HCT116 (cell line): ENCODE data around the gene MND1. TPM values are rescaled to one million over a fixed set of nuclear protein-coding genes. Genes with fewer than 3 reads are reported as not detected.

Source experiments
- ATAC-seq: fragments of 200-7000 bp; cut with Tn5 transposase; 2 replicates; pipeline ENCODE4 v1.9.1; 2020; ENCODE audit warnings: mild to moderate bottlenecking, moderate library complexity
- BruUV-seq: library from RNA; stranded (reverse); fragments of 400-500 nt; replicated peaks from 2 replicates; lab custom pipeline; 2021; lab: Mats Ljungman, UMichigan
- CTCF ChIA-PET: fragments of 300-600 bp; sonication (Branson Sonifier 250); formaldehyde crosslinking; loops from one replicate; lab custom pipeline; 2021; ENCODE audit warnings: antibody characterized with exemption; lab: Charles Lee
- POLR2A ChIA-PET: fragments of 300-600, 350-600 bp; sonication (Branson Sonifier 250); formaldehyde crosslinking; loops from one replicate; lab custom pipeline; 2021; ENCODE audit warnings: antibody characterized with exemption; lab: Charles Lee
- RAD21 ChIA-PET, 2 experiments: fragments of 300-600 bp; sonication (Branson Sonifier 250); formaldehyde crosslinking; loops; one replicate each; lab custom pipeline; 2023; ENCODE audit warnings: low total read pairs in 2 of 2; ENCODE audit not compliant: uncharacterized antibody in 2 of 2, unreplicated experiment in 2 of 2, low non-redundant PET in 1 of 2; lab: Charles Lee
- DNase-seq: peaks from one replicate; pipeline ENCODE4 v3.0.0-alpha.2; 2010; ENCODE audit warnings: low read depth, low spot score
- H2AFZ ChIP-seq: fragments of 200-600 bp; shearing (Covaris generic), sonication (generic); 2 replicates; pipeline ENCODE4 v1.6.1; 2017; ENCODE audit warnings: low read depth, mixed run types, mixed read lengths, antibody characterized with exemption, low read length; ENCODE audit not compliant: poor library complexity, severe bottlenecking
- H3K27ac ChIP-seq: 2 replicates; pipeline ENCODE4 v1.5.1; 2012; ENCODE audit warnings: low read depth, low read length
- H3K27me3 ChIP-seq: fragments of 200-600 bp; sonication (generic); 2 replicates; pipeline ENCODE4 v1.6.1; 2016; ENCODE audit warnings: mixed run types, low read length, mixed read lengths; ENCODE audit not compliant: insufficient read depth
- H3K36me3 ChIP-seq, 2 experiments: fragments of 200-500 bp in 1 of 2; fragments of 200-600 bp in 1 of 2; sonication (Bioruptor generic) in 1 of 2; sonication (generic) in 1 of 2; 2 replicates each; pipeline versions ENCODE4 v1.5.1 to v1.6.1; 2014 to 2016; ENCODE audit warnings: low read length in 2 of 2, inconsistent platforms in 1 of 2, mixed read lengths in 1 of 2, mixed run types in 1 of 2; ENCODE audit not compliant: insufficient read depth in 2 of 2, control insufficient read depth in 1 of 2
- H3K4me1 ChIP-seq, 2 experiments: fragments of 200-600 bp in 1 of 2; sonication (generic) in 1 of 2; 2 replicates each; pipeline versions ENCODE4 v1.5.1 to v1.6.1; 2012 to 2017; ENCODE audit warnings: low read length in 2 of 2, inconsistent platforms in 1 of 2, mild to moderate bottlenecking in 1 of 2, mixed read lengths in 1 of 2, mixed run types in 1 of 2, moderate library complexity in 1 of 2; ENCODE audit not compliant: insufficient read depth in 2 of 2, control insufficient read depth in 1 of 2
- H3K4me2 ChIP-seq: fragments of 200-600 bp; sonication (generic); 2 replicates; pipeline ENCODE4 v1.6.1; 2017; ENCODE audit warnings: mixed run types, low read length, mixed read lengths
- H3K4me3 ChIP-seq, 2 experiments: fragments of 200-600 bp in 1 of 2; sonication (generic) in 1 of 2; replicated peaks in 1 of 2; 2 replicates each; pipeline ENCODE4 v1.5.1; 2011 to 2016; ENCODE audit warnings: low read length in 2 of 2, control low read depth in 1 of 2, low read depth in 1 of 2, mild to moderate bottlenecking in 1 of 2, mixed read lengths in 1 of 2, mixed run types in 1 of 2
- H3K79me2 ChIP-seq: fragments of 200-600 bp; sonication (generic); 2 replicates; pipeline ENCODE4 v1.6.1; 2017; ENCODE audit warnings: mild to moderate bottlenecking, mixed run types, low read length, moderate library complexity, mixed read lengths; ENCODE audit not compliant: insufficient read depth
- H3K9ac ChIP-seq: fragments of 200-600 bp; sonication (generic); 2 replicates; pipeline ENCODE4 v1.6.1; 2016; ENCODE audit warnings: low read length, mixed read lengths
- H3K9me2 ChIP-seq: fragments of 200-600 bp; sonication (generic), shearing (Covaris generic); 2 replicates; pipeline ENCODE4 v1.6.1; 2017; ENCODE audit warnings: mixed run types, mild to moderate bottlenecking, moderate library complexity; ENCODE audit not compliant: insufficient read depth
- H3K9me3 ChIP-seq, 2 experiments: fragments of 200-500 bp in 1 of 2; fragments of 200-600 bp in 1 of 2; sonication (Bioruptor generic) in 1 of 2; sonication (generic) in 1 of 2; 2 replicates each; pipeline ENCODE4 v1.6.1; 2014 to 2017; ENCODE audit warnings: low read length in 2 of 2, mixed read lengths in 2 of 2, inconsistent platforms in 1 of 2, low read depth in 1 of 2, mild to moderate bottlenecking in 1 of 2, mixed run types in 1 of 2, moderate library complexity in 1 of 2; ENCODE audit not compliant: control insufficient read depth in 1 of 2, insufficient read depth in 1 of 2
- H4K20me1 ChIP-seq: fragments of 200-600 bp; sonication (generic), shearing (Covaris generic); 2 replicates; pipeline ENCODE4 v1.6.1; 2017; ENCODE audit warnings: mixed run types, mild to moderate bottlenecking, moderate library complexity; ENCODE audit not compliant: insufficient read depth
- CTCF ChIP-seq, 3 experiments: fragments of 200-600 bp in 1 of 3; sonication (generic) in 1 of 3; IDR thresholded peaks in 2 of 3; conservative IDR thresholded peaks in 1 of 3; 2 replicates each; pipeline ENCODE4 v1.5.1; 2012 to 2017; ENCODE audit warnings: low read depth in 2 of 3, low read length in 2 of 3, antibody characterized with exemption in 1 of 3, borderline replicate concordance in 1 of 3, control low read depth in 1 of 3, mild to moderate bottlenecking in 1 of 3, mixed read lengths in 1 of 3, mixed run types in 1 of 3, moderate library complexity in 1 of 3; ENCODE audit not compliant: insufficient read depth in 1 of 3
- ELF1 ChIP-seq: IDR thresholded peaks from 2 replicates; pipeline ENCODE4 v1.6.1; 2012; ENCODE audit warnings: low read depth, borderline replicate concordance
- EZH2 ChIP-seq: fragments of 200-600 bp; sonication (generic); IDR thresholded peaks from 2 replicates; pipeline ENCODE4 v1.6.1; 2017; ENCODE audit warnings: antibody characterized with exemption, mixed run types
- EZH2phosphoT487 ChIP-seq: fragments of 200-600 bp; IDR thresholded peaks from 2 replicates; pipeline ENCODE4 v1.6.1; 2018; ENCODE audit warnings: antibody characterized with exemption, borderline replicate concordance
- REST ChIP-seq: IDR thresholded peaks from 2 replicates; pipeline ENCODE4 v1.6.1; 2012; ENCODE audit warnings: low read depth
- SIN3A ChIP-seq: IDR thresholded peaks from 2 replicates; pipeline ENCODE4 v1.6.1; 2012; ENCODE audit warnings: low read depth
- SP1 ChIP-seq: IDR thresholded peaks from 2 replicates; pipeline ENCODE4 v1.6.1; 2012; ENCODE audit warnings: low read depth
- YY1 ChIP-seq: IDR thresholded peaks from 2 replicates; pipeline ENCODE4 v1.6.1; 2011; ENCODE audit warnings: low read length, low read depth, moderate library complexity, mild to moderate bottlenecking; ENCODE audit not compliant: insufficient replicate concordance; ENCODE audit errors: extremely low read depth
- intact Hi-C: fragments of 100-400 bp; cut with micrococcal nuclease; formaldehyde crosslinking; loops from 2 replicates; pipeline ENCODE4 v1.10.0; 2022
- total RNA-seq: library from RNA; stranded (reverse); gene quantifications from one replicate; pipeline ENCODE4 v1.2.1, GENCODE V29; 2021; ENCODE audit not compliant: unreplicated experiment

Gene MND1
- total RNA-seq, 1 experiment from 2014 or later, result 29.9 TPM

GRCh38 chr4:153448003-153448731 lies 103.7 kb downstream of the MND1 start:
- ChIA-PET CTCF (no interaction called here), RAD21 (no interaction called here), POLR2A (no interaction called here)
- TF ChIP-seq ELF1, result no peak
- no peak for TF ChIP-seq EZH2
- Histone ChIP-seq H3K27me3 (no peaks in the 10 kb centered on the region), H3K4me2 (no peak overlapping the region), H3K9ac (no peak overlapping the region), H3K4me1 (peaks cover 13 to 23% of the 10 kb centered on the region in 2 experiments), H3K9me2 (no peaks in the 10 kb centered on the region), H4K20me1 (no peaks in the 10 kb centered on the region), H3K27ac (no peak overlapping the region), H2AFZ (no peak overlapping the region), H3K36me3 (no peaks in the 10 kb centered on the region), H3K4me3 (no peak overlapping the region), H3K9me3 (no peaks in the 10 kb centered on the region), H3K79me2 (no peaks in the 10 kb centered on the region)
- DNase-seq (no peak), ATAC-seq (no peak)
- no TSS peak for BruUV-seq
- intact Hi-C loops, result no loop called here

GRCh38 chr4:153449338-153449737 lies 104.8 kb downstream of the MND1 start:
- Histone ChIP-seq H3K27ac (no peak overlapping the region), H3K4me2 (no peak overlapping the region), H2AFZ (no peak overlapping the region), H3K27me3 (no peaks in the 10 kb centered on the region), H3K9me3 (no peaks in the 10 kb centered on the region), H4K20me1 (no peaks in the 10 kb centered on the region), H3K9me2 (no peaks in the 10 kb centered on the region), H3K36me3 (no peaks in the 10 kb centered on the region), H3K9ac (no peak overlapping the region), H3K79me2 (no peaks in the 10 kb centered on the region), H3K4me3 (no peak overlapping the region), H3K4me1 (peaks cover 13 to 23% of the 10 kb centered on the region in 2 experiments)
- intact Hi-C loops, result no loop called here
- ChIA-PET RAD21 (no interaction called here), POLR2A (no interaction called here), CTCF (no interaction called here)
- no TSS peak for BruUV-seq
- ATAC-seq, result no peak
- no peak for TF ChIP-seq YY1
- no peak for TF ChIP-seq CTCF (IDR thresholded peaks at IDR 0.05 in 2 of 3, conservative IDR thresholded peaks at IDR 0.05 in 1 of 3; ENCODE audit: borderline replicate concordance in 1 of 3, insufficient read depth in 1 of 3, low read depth in 2 of 3, low read length in 2 of 3)
- no peak for TF ChIP-seq SIN3A
- TF ChIP-seq EZH2phosphoT487, result no peak
- TF ChIP-seq SP1, result no peak
- TF ChIP-seq REST, result no peak
- DNase-seq, result no peak
